ENCODE data around the gene GLRA1. TPM values are rescaled to one million over a fixed set of nuclear protein-coding genes. Genes with fewer than 3 reads are reported as not detected.

Gene GLRA1
- total and polyA plus RNA-seq, 2 of the 4 experiments (the other 2 are of a cell fraction), result not detected

DNA sequence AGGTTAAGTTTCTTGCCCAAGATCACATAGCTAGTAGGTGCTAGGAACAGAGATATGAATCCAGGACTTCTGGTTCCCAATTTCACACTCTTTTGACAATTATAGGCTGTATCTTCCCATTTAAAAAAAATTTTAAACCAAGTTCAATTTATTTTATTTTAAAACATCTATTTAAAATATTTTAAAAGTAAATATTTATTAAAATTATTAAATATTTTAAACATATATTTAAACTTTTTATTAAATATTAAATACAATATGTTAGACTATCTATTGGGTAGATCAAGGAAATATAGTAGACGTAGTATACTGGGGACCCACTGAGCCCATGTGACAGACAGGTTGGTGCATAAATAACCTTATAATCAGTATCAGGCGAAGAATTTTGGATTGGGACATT lies 54.8 kb downstream of the GLRA1 start:
- no peak overlapping the region for H4K5ac ChIP-seq (ENCODE audit: low read depth, low read length)
- no peak overlapping the region for H3K27ac ChIP-seq (ENCODE audit: insufficient read depth, low read length)
- no peak overlapping the region for H3K4me2 ChIP-seq (ENCODE audit: low read depth, low read length)
- H4K91ac ChIP-seq (ENCODE audit: insufficient read depth, low read depth, low read length), result no peak overlapping the region
- H3K79me1 ChIP-seq (ENCODE audit: low read depth in 1 of 2, low read length in 2 of 2), result no peaks in the 10 kb centered on the region
- no peak overlapping the region for H2BK20ac ChIP-seq (ENCODE audit: low read depth, low read length)
- no peak overlapping the region for H3K18ac ChIP-seq (ENCODE audit: low read depth, low read length)
- POLR2A ChIA-PET (ENCODE audit: unreplicated experiment), result no interaction called here
- in situ Hi-C loops (cut with MboI; ENCODE audit: low sequenced_read_pairs), result no loop called here
- H3K14ac ChIP-seq (replicated peaks; ENCODE audit: low read depth, low read length), result no peak overlapping the region
- H2BK120ac ChIP-seq (ENCODE audit: low read depth, low read length), result no peak overlapping the region
- H3K4ac ChIP-seq (ENCODE audit: low read depth, low read length), result no peak overlapping the region
- CTCF ChIA-PET, result no interaction called here
- dilution Hi-C loops (cut with HindIII; ENCODE audit: low sequenced_read_pairs, unreplicated experiment), result no loop called here
- no peaks in the 10 kb centered on the region for H3K4me1 ChIP-seq (ENCODE audit: control insufficient read depth, insufficient read depth, low read length)
- no peak overlapping the region for H3K4me3 ChIP-seq (ENCODE audit: insufficient read depth, low read depth, low read length)
- no peaks in the 10 kb centered on the region for H3K36me3 ChIP-seq (ENCODE audit: control insufficient read depth, insufficient read depth, low read length)
- H3K23ac ChIP-seq (ENCODE audit: low read depth, low read length), result no peak overlapping the region
- H2AK5ac ChIP-seq (ENCODE audit: low read depth, low read length), result no peak overlapping the region
- H3K9me3 ChIP-seq (ENCODE audit: control insufficient read depth, insufficient read depth, low read length), result no peaks in the 10 kb centered on the region
- H2AFZ ChIP-seq (replicated peaks; ENCODE audit: low read length, poor library complexity), result no peak overlapping the region
- no peak for DNase-seq
- WGBS, 2 experiments (ENCODE audit: extremely low coverage in 2 of 2, insufficient read length in 1 of 2), result no CpG with 5 or more reads among the region's 2 CpGs
- no peak overlapping the region for H4K8ac ChIP-seq (ENCODE audit: low read depth in 2 of 2, low read length in 2 of 2)
- no peak overlapping the region for H2BK5ac ChIP-seq (ENCODE audit: low read depth, low read length, poor library complexity, severe bottlenecking)
- H3K56ac ChIP-seq (ENCODE audit: extremely low read depth, insufficient read depth, low read length), result no peak overlapping the region
- no peak overlapping the region for H2AK9ac ChIP-seq (replicated peaks; ENCODE audit: low read depth, low read length, poor library complexity)
- intact Hi-C loops (cut with micrococcal nuclease), result no loop called here
- BruUV-seq (replicated peaks), result no TSS peak
- no peaks in the 10 kb centered on the region for H3K27me3 ChIP-seq (ENCODE audit: control insufficient read depth, insufficient read depth, low read length)
- H2BK15ac ChIP-seq (ENCODE audit: low read depth, low read length), result no peak overlapping the region
- H3K9ac ChIP-seq (ENCODE audit: low read depth, low read length), result no peak overlapping the region
- H3K9me1 ChIP-seq (ENCODE audit: insufficient read depth, low read length), result no peaks in the 10 kb centered on the region
- ATAC-seq (ENCODE audit: low read depth), result no peak
- H4K20me1 ChIP-seq (ENCODE audit: insufficient read depth, low read length), result no peaks in the 10 kb centered on the region
- no peak for TF ChIP-seq SMC3 (IDR thresholded peaks at IDR 0.05; ENCODE audit: low read depth, low read length)
- TF ChIP-seq POLR2A (IDR thresholded peaks at IDR 0.05; ENCODE audit: low read depth, low read length), result no peak
- no peak for TF ChIP-seq MXI1 (IDR thresholded peaks at IDR 0.05; ENCODE audit: borderline replicate concordance, low read depth, low read length)
- no peak for TF ChIP-seq RFX5 (IDR thresholded peaks at IDR 0.05; ENCODE audit: low read depth, low read length)
